ENCODE measurements around the gene MLLT3. TPM values are rescaled to one million over a fixed set of nuclear protein-coding genes. Genes with fewer than 3 reads are reported as not detected.

Gene MLLT3
- total RNA-seq, 1 donor from 2014 or later: 39.1 TPM

- Histone ChIP-seq H2AFZ (replicated peaks) (no peak overlapping the region), H3F3A (ENCODE audit: low read depth) (no peaks in the 10 kb centered on the region), H3K4me2 (no peak overlapping the region), H3K9me3 (ENCODE audit: low read depth) (no peaks in the 10 kb centered on the region), H3K27ac (no peak overlapping the region), H3K27me3 (no peaks in the 10 kb centered on the region), H3K9ac (no peak overlapping the region), H3K36me3 (no peaks in the 10 kb centered on the region), H3K4me3 (no peak overlapping the region), H4K20me1 (ENCODE audit: low read depth) (peaks cover 12% of the 10 kb centered on the region), H3K79me2 (ENCODE audit: low read depth) (no peaks in the 10 kb centered on the region), H3K4me1 (no peaks in the 10 kb centered on the region)
- no peak for DNase-seq (ENCODE audit: low spot score)
- no peak overlapping the region for H3K4me3 Mint-ChIP-seq
- no peak overlapping the region for H3K27ac Mint-ChIP-seq
- TF ChIP-seq EZH2 (IDR thresholded peaks at IDR 0.05) (no peak), CTCF (IDR thresholded peaks at IDR 0.05) (no peak)
- H3K36me3 Mint-ChIP-seq: peaks cover 1% of the 10 kb centered on the region
- no peaks in the 10 kb centered on the region for H3K27me3 Mint-ChIP-seq (ENCODE audit: insufficient read depth, low read depth)
- peaks cover 15% of the 10 kb centered on the region for H3K4me1 Mint-ChIP-seq
- peaks cover 3% of the 10 kb centered on the region for H3K9me3 Mint-ChIP-seq
Observed at GRCh38 chr9:20569525-20569924, 52.8 kb downstream of the MLLT3 start.

- Histone ChIP-seq H3K27me3 (no peaks in the 10 kb centered on the region), H4K20me1 (ENCODE audit: low read depth) (peaks cover 23% of the 10 kb centered on the region), H3K4me1 (no peaks in the 10 kb centered on the region), H3K4me3 (no peak overlapping the region), H3K36me3 (no peaks in the 10 kb centered on the region), H3F3A (ENCODE audit: low read depth) (no peaks in the 10 kb centered on the region), H3K27ac (no peak overlapping the region), H3K9me3 (ENCODE audit: low read depth) (no peaks in the 10 kb centered on the region), H3K9ac (no peak overlapping the region), H3K79me2 (ENCODE audit: low read depth) (no peaks in the 10 kb centered on the region), H3K4me2 (no peak overlapping the region), H2AFZ (replicated peaks) (no peak overlapping the region)
- no peak for DNase-seq (ENCODE audit: low spot score)
- no peak for TF ChIP-seq EZH2phosphoT487 (IDR thresholded peaks at IDR 0.05)
- no peak for TF ChIP-seq EZH2 (IDR thresholded peaks at IDR 0.05)
- no peak for TF ChIP-seq CTCF (IDR thresholded peaks at IDR 0.05)
- H3K36me3 Mint-ChIP-seq: no peaks in the 10 kb centered on the region
- no peak overlapping the region for H3K4me3 Mint-ChIP-seq
- no peak overlapping the region for H3K27ac Mint-ChIP-seq
- H3K4me1 Mint-ChIP-seq: peaks cover 26% of the 10 kb centered on the region
- H3K9me3 Mint-ChIP-seq: peaks cover 2% of the 10 kb centered on the region
- no peaks in the 10 kb centered on the region for H3K27me3 Mint-ChIP-seq (ENCODE audit: insufficient read depth, low read depth)
Observed at GRCh38 chr9:20568400-20568799, 53.9 kb downstream of the MLLT3 start.

- Histone ChIP-seq H3F3A (ENCODE audit: low read depth) (no peaks in the 10 kb centered on the region), H2AFZ (replicated peaks) (no peak overlapping the region), H3K79me2 (ENCODE audit: low read depth) (no peaks in the 10 kb centered on the region), H4K20me1 (ENCODE audit: low read depth) (peaks cover 35% of the 10 kb centered on the region), H3K36me3 (no peaks in the 10 kb centered on the region), H3K4me2 (no peak overlapping the region), H3K4me1 (no peaks in the 10 kb centered on the region), H3K4me3 (no peak overlapping the region), H3K27me3 (no peaks in the 10 kb centered on the region), H3K9me3 (ENCODE audit: low read depth) (no peaks in the 10 kb centered on the region), H3K27ac (no peak overlapping the region), H3K9ac (no peak overlapping the region)
- Mint-ChIP-seq H3K27ac (no peak overlapping the region), H3K36me3 (no peaks in the 10 kb centered on the region), H3K4me3 (no peak overlapping the region), H3K4me1 (peaks cover 44% of the 10 kb centered on the region), H3K27me3 (ENCODE audit: insufficient read depth, low read depth) (no peaks in the 10 kb centered on the region), H3K9me3 (no peaks in the 10 kb centered on the region)
- no peak for TF ChIP-seq EZH2phosphoT487 (IDR thresholded peaks at IDR 0.05)
- no peak for TF ChIP-seq CTCF (IDR thresholded peaks at IDR 0.05)
- no peak for DNase-seq (ENCODE audit: low spot score)
Observed at GRCh38 chr9:20566401-20566800, 55.9 kb downstream of the MLLT3 start.

GRCh38 chr9:20564650-20565049 lies 57.6 kb downstream of the MLLT3 start:
- peaks cover 35% of the 10 kb centered on the region for H4K20me1 ChIP-seq (ENCODE audit: low read depth)
- H3K9me3 ChIP-seq (ENCODE audit: low read depth): no peaks in the 10 kb centered on the region
- TF ChIP-seq EZH2phosphoT487 (IDR thresholded peaks at IDR 0.05): no peak
- TF ChIP-seq EZH2 (IDR thresholded peaks at IDR 0.05): no peak
- TF ChIP-seq CTCF (IDR thresholded peaks at IDR 0.05): no peak

More at GRCh38 chr9:20564650-20565049, 57.6 kb downstream of the MLLT3 start:
- Histone ChIP-seq H3K27me3 (no peaks in the 10 kb centered on the region), H3K9ac (no peak overlapping the region), H3F3A (ENCODE audit: low read depth) (no peaks in the 10 kb centered on the region), H3K27ac (no peak overlapping the region), H3K4me1 (no peaks in the 10 kb centered on the region), H3K4me2 (no peak overlapping the region), H3K4me3 (no peak overlapping the region), H3K36me3 (no peaks in the 10 kb centered on the region), H3K79me2 (ENCODE audit: low read depth) (no peaks in the 10 kb centered on the region), H2AFZ (replicated peaks) (no peak overlapping the region)
- peaks cover 44% of the 10 kb centered on the region for H3K4me1 Mint-ChIP-seq
- H3K36me3 Mint-ChIP-seq: no peaks in the 10 kb centered on the region
- DNase-seq (ENCODE audit: low spot score): no peak
- no peaks in the 10 kb centered on the region for H3K27me3 Mint-ChIP-seq (ENCODE audit: insufficient read depth, low read depth)
- no peaks in the 10 kb centered on the region for H3K9me3 Mint-ChIP-seq
- no peak overlapping the region for H3K4me3 Mint-ChIP-seq
- no peak overlapping the region for H3K27ac Mint-ChIP-seq
